OCI-LY7 (cell line): ENCODE measurements around the gene ARHGEF18. TPM values are rescaled to one million over a fixed set of nuclear protein-coding genes. Genes with fewer than 3 reads are reported as not detected.

ENCODE experiments used
- BruUV-seq: library from RNA; stranded (reverse); fragments of 400-500 nt; replicated peaks from 2 replicates; lab custom pipeline; 2021; lab: Mats Ljungman, UMichigan
- CTCF ChIA-PET: fragments of 300-600 bp; sonication (Branson Sonifier 250); formaldehyde crosslinking; loops from one replicate; lab custom pipeline; 2022; ENCODE audit warnings: antibody characterized with exemption; ENCODE audit not compliant: unreplicated experiment; lab: Charles Lee
- POLR2A ChIA-PET: fragments of 300-600 bp; sonication (Branson Sonifier 250); formaldehyde crosslinking; loops from one replicate; lab custom pipeline; 2022; ENCODE audit warnings: antibody characterized with exemption; lab: Charles Lee
- DNase-seq: peaks from one replicate; pipeline ENCODE4 v3.0.0-alpha.2; 2015; ENCODE audit warnings: low spot score
- H2AFZ ChIP-seq: fragments of 200-600 bp; sonication (generic), shearing (Covaris generic); 2 replicates; pipeline ENCODE4 v1.6.1; 2014; ENCODE audit warnings: mild to moderate bottlenecking, antibody characterized with exemption, low read length, moderate library complexity
- H3K27ac ChIP-seq: fragments of 200-600 bp; sonication (generic); 2 replicates; pipeline ENCODE4 v1.5.1; 2014; ENCODE audit warnings: mixed run types, low read depth, mild to moderate bottlenecking, moderate library complexity, low read length, inconsistent platforms; ENCODE audit not compliant: poor library complexity, severe bottlenecking
- H3K36me3 ChIP-seq: fragments of 200-600 bp; sonication (generic); 2 replicates; pipeline ENCODE4 v1.6.1; 2014; ENCODE audit warnings: mild to moderate bottlenecking, antibody characterized with exemption, low read length, moderate library complexity, mixed read lengths; ENCODE audit not compliant: insufficient read depth
- H3K4me1 ChIP-seq: fragments of 200-600 bp; sonication (generic); 2 replicates; pipeline ENCODE4 v1.5.1; 2014; ENCODE audit warnings: mild to moderate bottlenecking, low read length; ENCODE audit not compliant: insufficient read depth, poor library complexity, severe bottlenecking
- H3K4me2 ChIP-seq: fragments of 200-600 bp; sonication (generic); 2 replicates; pipeline ENCODE4 v1.6.1; 2014; ENCODE audit warnings: mild to moderate bottlenecking, low read length
- H3K4me3 ChIP-seq: fragments of 200-600 bp; sonication (generic); 2 replicates; pipeline ENCODE4 v1.5.1; 2014; ENCODE audit warnings: mild to moderate bottlenecking, low read depth, low read length; ENCODE audit not compliant: poor library complexity, severe bottlenecking
- H3K79me2 ChIP-seq: fragments of 200-600 bp; sonication (generic); 2 replicates; pipeline ENCODE4 v1.6.1; 2016; ENCODE audit warnings: low read depth, mild to moderate bottlenecking, low read length, moderate library complexity, mixed read lengths; ENCODE audit not compliant: insufficient read depth
- H3K9me2 ChIP-seq: fragments of 200-600 bp; sonication (generic); 2 replicates; pipeline ENCODE4 v1.6.1; 2016; ENCODE audit warnings: mild to moderate bottlenecking, low read length, mixed read lengths; ENCODE audit not compliant: insufficient read depth
- H3K9me3 ChIP-seq: fragments of 200-600 bp; sonication (generic); 2 replicates; pipeline ENCODE4 v1.6.1; 2014; ENCODE audit warnings: mild to moderate bottlenecking, mixed run types, low read length, mixed read lengths
- H4K20me1 ChIP-seq: fragments of 200-600 bp; sonication (generic); 2 replicates; pipeline ENCODE4 v1.6.1; 2014; ENCODE audit warnings: mild to moderate bottlenecking, antibody characterized with exemption, low read length, moderate library complexity, mixed read lengths; ENCODE audit not compliant: insufficient read depth
- EZH2phosphoT487 ChIP-seq: fragments of 200-600 bp; sonication (generic); IDR thresholded peaks from 2 replicates; pipeline ENCODE4 v1.6.1; 2018; ENCODE audit warnings: low read depth, borderline replicate concordance, mild to moderate bottlenecking, mixed run types, antibody characterized with exemption, low read length, moderate library complexity, mixed read lengths
- intact Hi-C: fragments of 100-400 bp; cut with micrococcal nuclease; formaldehyde crosslinking; loops from one replicate; pipeline ENCODE4 v1.10.0; 2022; ENCODE audit not compliant: unreplicated experiment
- total RNA-seq, 2 experiments: library from RNA; depleted of rRNA in 1 of 2; stranded (reverse); fragments of >200 nt in 1 of 2; shearing (Covaris generic) in 1 of 2; gene quantifications; 2 replicates each; pipeline ENCODE4 v1.2.3, GENCODE V29; 2014 to 2022
- TF ChIP-seq, protein P1 (sequence below): fragments of 200-600 bp; sonication (generic); conservative IDR thresholded peaks from 2 replicates; pipeline ENCODE4 v1.5.1; 2014; ENCODE audit warnings: mild to moderate bottlenecking, antibody characterized with exemption, low read length, moderate library complexity, mixed read lengths

ARHGEF18 gene
- total RNA-seq, 2 experiments from 2014 or later = 48.1 to 55.2 TPM

DNA sequence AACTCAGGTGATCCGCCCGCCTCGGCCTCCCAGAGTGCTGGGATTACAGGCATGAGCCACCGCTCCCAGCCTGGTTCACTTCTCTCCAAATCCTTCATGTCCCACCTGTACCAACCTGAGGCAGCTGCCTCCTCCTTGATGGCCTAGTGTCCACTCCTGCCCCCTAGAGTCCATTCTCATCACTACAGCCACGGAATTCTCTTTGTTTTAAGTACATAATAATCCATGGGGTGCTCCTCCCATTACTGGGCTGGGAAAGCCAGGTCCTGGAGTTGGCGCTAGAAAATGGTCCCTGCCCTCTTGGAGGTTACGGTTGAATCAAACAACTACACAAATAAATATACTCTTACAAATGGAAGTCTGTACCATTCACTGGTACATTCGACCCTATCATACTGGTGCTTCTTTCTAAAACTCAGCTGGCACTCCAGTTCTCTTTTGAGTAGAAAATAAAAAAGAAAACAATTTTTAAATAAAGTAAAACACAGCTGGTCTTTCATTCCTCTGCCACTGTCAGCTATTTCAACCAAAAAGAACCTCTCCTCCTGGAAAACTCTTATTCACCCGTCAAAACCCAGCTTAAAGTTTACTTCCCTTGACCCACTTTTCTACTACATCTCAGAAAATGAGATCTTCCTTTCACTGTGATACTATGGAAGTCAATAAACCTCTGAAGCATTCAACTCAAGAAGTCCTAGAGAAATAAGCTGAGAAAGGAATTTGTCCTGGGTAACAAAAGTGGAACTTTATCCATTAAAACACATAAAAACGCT is 22.4 kb upstream of the ARHGEF18 start:
- H2AFZ ChIP-seq = no peak overlapping the region
- ChIA-PET POLR2A (interaction anchor here (0.7 to 1.5 kb wide), 5 partner anchors 10 to 262 kb away, joined by 3 to 12 read pairs (median 4); no protein-coding TSS in a partner anchor), CTCF (interaction anchor here (0.9 to 1.1 kb wide), 2 partner anchors 10 to 15 kb away, joined by 3 to 4 read pairs; no protein-coding TSS in a partner anchor)
- H3K4me1 ChIP-seq = peaks cover 12% of the 10 kb centered on the region
- H3K9me3 ChIP-seq = no peaks in the 10 kb centered on the region; the same call in 1 of the 2 replicates
- intact Hi-C loops = loop anchor here (2.0 kb wide), 1 partner anchor 177 kb away; no protein-coding TSS in a partner anchor
- no peak overlapping the region for H3K27ac ChIP-seq
- no peak for TF ChIP-seq EZH2phosphoT487
- TF ChIP-seq, protein P1, sequence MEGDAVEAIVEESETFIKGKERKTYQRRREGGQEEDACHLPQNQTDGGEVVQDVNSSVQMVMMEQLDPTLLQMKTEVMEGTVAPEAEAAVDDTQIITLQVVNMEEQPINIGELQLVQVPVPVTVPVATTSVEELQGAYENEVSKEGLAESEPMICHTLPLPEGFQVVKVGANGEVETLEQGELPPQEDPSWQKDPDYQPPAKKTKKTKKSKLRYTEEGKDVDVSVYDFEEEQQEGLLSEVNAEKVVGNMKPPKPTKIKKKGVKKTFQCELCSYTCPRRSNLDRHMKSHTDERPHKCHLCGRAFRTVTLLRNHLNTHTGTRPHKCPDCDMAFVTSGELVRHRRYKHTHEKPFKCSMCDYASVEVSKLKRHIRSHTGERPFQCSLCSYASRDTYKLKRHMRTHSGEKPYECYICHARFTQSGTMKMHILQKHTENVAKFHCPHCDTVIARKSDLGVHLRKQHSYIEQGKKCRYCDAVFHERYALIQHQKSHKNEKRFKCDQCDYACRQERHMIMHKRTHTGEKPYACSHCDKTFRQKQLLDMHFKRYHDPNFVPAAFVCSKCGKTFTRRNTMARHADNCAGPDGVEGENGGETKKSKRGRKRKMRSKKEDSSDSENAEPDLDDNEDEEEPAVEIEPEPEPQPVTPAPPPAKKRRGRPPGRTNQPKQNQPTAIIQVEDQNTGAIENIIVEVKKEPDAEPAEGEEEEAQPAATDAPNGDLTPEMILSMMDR = peak; percentile 87
- H3K4me3 ChIP-seq = no peak overlapping the region
- H3K36me3 ChIP-seq = no peaks in the 10 kb centered on the region
- DNase-seq = peak; percentile 71
- no peaks in the 10 kb centered on the region for H3K79me2 ChIP-seq
- H3K9me2 ChIP-seq = no peaks in the 10 kb centered on the region
- no peak overlapping the region for H3K4me2 ChIP-seq
- no TSS peak for BruUV-seq
- no peaks in the 10 kb centered on the region for H4K20me1 ChIP-seq

DNA sequence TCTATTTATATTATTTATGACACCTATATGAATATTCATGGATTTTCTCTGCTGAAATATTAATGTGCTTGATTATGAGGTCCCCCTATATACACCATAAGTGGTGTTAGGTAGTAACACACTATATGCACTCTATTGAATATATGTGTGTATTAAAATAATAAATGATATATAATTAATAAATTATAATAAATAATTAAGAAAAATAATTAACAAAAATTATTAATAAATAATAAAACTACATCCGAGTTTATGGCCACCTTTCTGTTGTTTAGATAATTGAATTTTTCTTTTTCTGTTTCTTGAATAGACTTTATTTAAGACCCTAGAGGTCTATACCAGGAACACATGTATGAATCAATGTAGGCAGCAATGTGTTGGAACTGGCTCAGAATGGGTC is 20.9 kb upstream of the ARHGEF18 start:
- Histone ChIP-seq H3K9me3 (no peaks in the 10 kb centered on the region; the same call in 1 of the 2 replicates), H3K79me2 (no peaks in the 10 kb centered on the region), H4K20me1 (no peaks in the 10 kb centered on the region), H3K27ac (no peak overlapping the region), H3K4me2 (no peak overlapping the region), H3K4me1 (peaks cover 23% of the 10 kb centered on the region), H3K36me3 (no peaks in the 10 kb centered on the region), H2AFZ (no peak overlapping the region), H3K4me3 (no peak overlapping the region), H3K9me2 (no peaks in the 10 kb centered on the region)
- no TSS peak for BruUV-seq
- DNase-seq = no peak
- TF ChIP-seq, protein P1 = no peak
- no peak for TF ChIP-seq EZH2phosphoT487
- ChIA-PET CTCF (no interaction called here), POLR2A (interaction anchor here (1.5 kb wide), 1 partner anchor 9 kb away, joined by 12 read pairs; no protein-coding TSS in a partner anchor)
- intact Hi-C loops = loop anchor here (1.0 to 2.0 kb wide), 4 partner anchors 13 to 226 kb away; no protein-coding TSS in a partner anchor
